T-helper 1 cell treated with Interleukin-12 subunit alpha and Interleukin-12 subunit beta and Interleukin-4 antibody, amounts not matched to agents 30 μg/mL and 1 μg/mL, for 36 hours (primary cell): ENCODE measurements around the gene TNN.

Experiments used
- H3K27ac Mint-ChIP-seq: one replicate; pipeline ENCODE4 v1.8.0; 2021; ENCODE audit warnings: mild to moderate bottlenecking, mixed read lengths
- H3K27me3 Mint-ChIP-seq: one replicate; pipeline ENCODE4 v1.8.0; 2021; ENCODE audit warnings: low read depth, mixed read lengths
- H3K36me3 Mint-ChIP-seq: one replicate; pipeline ENCODE4 v1.8.0; 2021; ENCODE audit warnings: low read depth, mixed read lengths
- H3K4me1 Mint-ChIP-seq: one replicate; pipeline ENCODE4 v1.8.0; 2021; ENCODE audit warnings: low read depth, mixed read lengths
- H3K4me3 Mint-ChIP-seq: one replicate; pipeline ENCODE4 v1.8.0; 2021; ENCODE audit warnings: mild to moderate bottlenecking, moderate library complexity, mixed read lengths
- H3K9me3 Mint-ChIP-seq: one replicate; pipeline ENCODE4 v1.8.0; 2021; ENCODE audit warnings: mixed read lengths

Gene TNN

GRCh38 chr1:175179837-175180590 lies 112.4 kb downstream of the TNN start:
- no peaks in the 10 kb centered on the region for H3K27me3 Mint-ChIP-seq
- no peaks in the 10 kb centered on the region for H3K9me3 Mint-ChIP-seq
- H3K4me3 Mint-ChIP-seq = no peak overlapping the region
- H3K36me3 Mint-ChIP-seq = peaks cover 49% of the 10 kb centered on the region
- peaks cover 57% of the 10 kb centered on the region for H3K4me1 Mint-ChIP-seq
- peak overlapping the region; percentile 52 for H3K27ac Mint-ChIP-seq

DNA sequence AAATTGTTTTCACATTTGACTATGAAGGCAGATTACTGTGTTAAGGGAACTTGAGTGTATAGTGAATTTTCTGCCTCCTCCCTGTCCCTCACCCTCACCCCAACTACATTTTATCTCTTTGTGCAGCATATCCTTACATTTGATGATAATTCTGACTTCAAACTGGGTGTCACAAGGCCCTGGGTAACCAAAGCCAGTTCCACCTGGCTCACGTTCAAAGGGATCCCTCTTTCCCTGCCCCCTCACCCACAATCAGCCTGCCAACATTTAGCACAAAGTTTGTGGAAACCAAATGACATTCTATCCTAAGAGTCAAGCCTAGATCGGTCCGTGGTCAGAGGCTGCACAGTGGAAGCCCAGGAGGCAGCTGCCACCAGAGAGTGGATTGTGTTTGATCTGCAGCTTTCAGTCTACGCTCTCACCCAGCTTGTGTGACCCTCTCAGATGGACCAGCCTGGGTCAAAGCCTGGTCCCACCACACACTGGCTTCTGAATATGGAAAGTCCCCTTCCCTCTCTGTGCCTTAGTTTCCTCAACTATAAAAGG lies 114.6 kb downstream of the TNN start:
- Mint-ChIP-seq H3K9me3 (no peaks in the 10 kb centered on the region), H3K4me3 (no peak overlapping the region), H3K36me3 (peaks cover 54% of the 10 kb centered on the region), H3K27me3 (no peaks in the 10 kb centered on the region), H3K4me1 (peaks cover 70% of the 10 kb centered on the region), H3K27ac (no peak overlapping the region)

DNA sequence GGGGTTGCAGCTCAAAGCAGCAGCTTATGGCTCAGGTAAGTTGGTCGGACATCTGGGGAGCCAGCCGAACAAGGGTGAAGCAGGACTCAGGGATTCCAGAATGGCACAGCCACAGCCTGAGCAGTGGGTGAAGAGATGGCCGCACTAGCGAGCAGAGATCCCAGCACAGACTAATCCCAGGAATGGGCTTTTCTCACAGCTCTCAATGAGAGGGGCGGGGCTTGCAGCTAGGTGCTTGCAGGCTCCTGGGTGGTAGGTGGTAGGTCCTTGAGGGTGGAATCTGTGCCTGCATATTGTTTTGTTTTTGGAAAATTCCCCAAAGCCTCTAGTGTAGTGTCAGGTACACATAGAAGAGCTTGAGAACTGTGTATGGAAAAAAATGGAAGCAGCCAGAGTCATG lies 116.0 kb downstream of the TNN start:
- peaks cover 74% of the 10 kb centered on the region for H3K4me1 Mint-ChIP-seq
- no peaks in the 10 kb centered on the region for H3K9me3 Mint-ChIP-seq
- no peaks in the 10 kb centered on the region for H3K27me3 Mint-ChIP-seq
- H3K36me3 Mint-ChIP-seq = peaks cover 60% of the 10 kb centered on the region
- H3K27ac Mint-ChIP-seq = peak overlapping the region; percentile 39
- no peak overlapping the region for H3K4me3 Mint-ChIP-seq

DNA sequence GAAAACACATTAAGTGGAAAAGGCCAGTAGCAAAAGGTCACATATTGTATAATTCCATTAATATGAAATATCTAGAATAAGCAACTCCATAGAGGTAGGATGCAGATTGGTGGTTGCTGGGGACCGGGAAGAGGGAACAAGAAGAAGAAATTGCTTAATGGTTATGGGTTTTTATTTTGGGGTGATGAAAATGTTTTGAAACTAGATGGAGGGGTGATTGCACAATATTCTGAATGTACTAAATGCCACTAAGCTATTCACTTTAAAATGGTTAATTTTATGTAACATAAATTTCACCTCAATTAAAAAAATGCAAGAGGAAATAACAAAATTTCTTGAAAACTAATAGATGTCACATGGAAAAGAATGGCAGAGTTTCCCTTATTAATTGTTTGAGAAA lies 118.3 kb downstream of the TNN start:
- no peak overlapping the region for H3K27ac Mint-ChIP-seq

GRCh38 chr1:175186433-175187160 lies 119.0 kb downstream of the TNN start:
- Mint-ChIP-seq H3K27ac (peak overlapping the region; percentile 62), H3K27me3 (no peaks in the 10 kb centered on the region), H3K4me3 (peak overlapping the region; percentile 64), H3K4me1 (peaks cover 81% of the 10 kb centered on the region), H3K36me3 (peaks cover 71% of the 10 kb centered on the region), H3K9me3 (no peaks in the 10 kb centered on the region)

More for the DNA sequence above, 118.3 kb downstream of the TNN start:
- Mint-ChIP-seq H3K4me1 (peaks cover 84% of the 10 kb centered on the region), H3K4me3 (peak overlapping the region; percentile 17), H3K9me3 (no peaks in the 10 kb centered on the region), H3K36me3 (peaks cover 73% of the 10 kb centered on the region), H3K27me3 (no peaks in the 10 kb centered on the region)

DNA sequence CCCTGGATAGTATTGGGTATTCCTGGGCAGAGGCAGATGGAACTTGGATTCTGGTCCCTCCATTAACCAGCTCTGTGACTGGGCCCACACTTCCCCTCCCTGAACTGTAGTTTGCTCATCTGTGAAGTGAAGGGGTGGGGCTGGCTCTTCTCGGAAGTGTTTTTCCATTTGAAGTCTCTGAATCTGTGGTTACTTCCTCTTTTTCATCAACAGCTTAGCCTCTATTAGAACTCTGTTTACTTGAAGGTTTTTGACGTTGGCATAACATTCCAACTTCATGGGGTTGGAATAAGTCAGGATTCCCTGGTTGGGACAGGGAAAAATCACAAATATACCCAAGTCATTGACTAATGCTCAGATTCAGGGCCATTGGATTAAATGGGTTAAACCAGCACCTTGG lies 121.3 kb downstream of the TNN start:
- peaks cover 62% of the 10 kb centered on the region for H3K36me3 Mint-ChIP-seq
- peak overlapping the region; percentile 94 for H3K4me3 Mint-ChIP-seq
- H3K4me1 Mint-ChIP-seq = peaks cover 71% of the 10 kb centered on the region
- no peaks in the 10 kb centered on the region for H3K27me3 Mint-ChIP-seq
- H3K27ac Mint-ChIP-seq = peak overlapping the region; percentile 86
- H3K9me3 Mint-ChIP-seq = no peaks in the 10 kb centered on the region

DNA sequence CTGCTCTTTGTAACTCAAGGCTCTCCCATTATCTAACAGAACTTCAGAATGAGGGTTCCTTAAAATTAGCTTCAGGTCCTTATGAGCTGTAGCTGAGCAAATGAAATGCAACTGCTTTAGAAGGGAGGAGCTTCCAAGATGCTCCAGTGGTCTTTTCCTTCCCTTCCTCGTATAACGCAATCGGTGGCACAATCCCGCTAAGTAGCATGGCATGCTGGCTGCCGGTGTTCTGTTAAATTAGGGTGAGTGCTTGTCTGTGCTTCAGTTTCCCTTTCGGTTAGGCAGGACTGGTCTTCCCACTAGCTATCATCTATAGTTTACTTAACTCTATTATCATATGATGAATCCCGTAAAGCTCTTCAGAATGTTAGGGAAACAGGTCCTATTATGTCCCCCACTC lies 124.0 kb downstream of the TNN start:
- no peaks in the 10 kb centered on the region for H3K9me3 Mint-ChIP-seq
- peaks cover 44% of the 10 kb centered on the region for H3K36me3 Mint-ChIP-seq
- H3K27me3 Mint-ChIP-seq = no peaks in the 10 kb centered on the region
- H3K4me3 Mint-ChIP-seq = peak overlapping the region; percentile 94
- H3K27ac Mint-ChIP-seq = peak overlapping the region; percentile 86
- H3K4me1 Mint-ChIP-seq = peaks cover 57% of the 10 kb centered on the region

DNA sequence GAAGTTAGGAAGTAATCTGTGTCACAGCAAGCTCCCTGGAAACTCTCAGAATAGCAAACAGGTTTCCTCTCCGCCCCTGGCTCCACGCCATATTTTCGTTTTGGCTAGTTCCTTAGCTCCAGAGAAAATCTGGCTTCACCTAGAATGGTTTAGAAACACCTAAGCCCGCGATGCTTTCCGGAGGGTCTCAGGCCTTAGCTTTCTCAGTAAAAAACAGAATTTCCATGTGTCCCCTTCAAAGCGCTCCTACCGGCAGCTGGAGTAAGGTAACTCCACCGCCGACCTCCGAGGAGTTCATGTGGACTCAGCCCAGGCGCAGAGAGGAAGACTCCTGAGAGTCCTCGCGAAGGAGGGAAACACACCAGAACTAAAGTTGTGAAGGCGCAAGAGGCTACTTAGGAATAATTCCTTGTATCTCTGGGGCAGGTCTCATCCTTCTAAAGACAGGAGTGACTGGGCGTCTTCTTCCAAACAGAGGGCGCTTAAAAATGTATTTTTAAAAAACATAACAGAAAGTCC lies 124.5 kb downstream of the TNN start:
- H3K4me3 Mint-ChIP-seq = peak overlapping the region; percentile 94
- H3K27me3 Mint-ChIP-seq = no peaks in the 10 kb centered on the region
- no peaks in the 10 kb centered on the region for H3K9me3 Mint-ChIP-seq
- peak overlapping the region; percentile 86 for H3K27ac Mint-ChIP-seq
- H3K4me1 Mint-ChIP-seq = peaks cover 52% of the 10 kb centered on the region
- H3K36me3 Mint-ChIP-seq = peaks cover 39% of the 10 kb centered on the region

- peak within 1 kb of the TSS; percentile 86 for H3K27ac Mint-ChIP-seq
- H3K4me1 Mint-ChIP-seq = peaks cover 51% of the 10 kb centered on the region
- H3K4me3 Mint-ChIP-seq = peak within 1 kb of the TSS; percentile 94
- H3K27me3 Mint-ChIP-seq = no peaks in the 10 kb centered on the region
- H3K9me3 Mint-ChIP-seq = no peaks in the 10 kb centered on the region
- H3K36me3 Mint-ChIP-seq = peaks cover 32% of the 10 kb centered on the region
Observed at GRCh38 chr1:175192630-175193526, 125.2 kb downstream of the TNN start, which contains the start of gene KIAA0040. Gene KIAA0040, minus strand, starts transcription at chr1:175192776. Its CDS starts 31,763 bp downstream, at chr1:175161013.

- Mint-ChIP-seq H3K27ac (peak overlapping the region; percentile 3), H3K27me3 (no peaks in the 10 kb centered on the region), H3K9me3 (no peaks in the 10 kb centered on the region), H3K36me3 (peaks cover 25% of the 10 kb centered on the region), H3K4me1 (peaks cover 46% of the 10 kb centered on the region), H3K4me3 (peak overlapping the region; percentile 94)
Observed at GRCh38 chr1:175193527-175193910, 125.9 kb downstream of the TNN start.

- Mint-ChIP-seq H3K36me3 (peaks cover 10% of the 10 kb centered on the region), H3K27me3 (peaks cover 4% of the 10 kb centered on the region), H3K27ac (no peak overlapping the region), H3K9me3 (no peaks in the 10 kb centered on the region), H3K4me3 (no peak overlapping the region), H3K4me1 (peaks cover 31% of the 10 kb centered on the region)
Observed at GRCh38 chr1:175195281-175195680, 127.6 kb downstream of the TNN start.

- peaks cover 5% of the 10 kb centered on the region for H3K27me3 Mint-ChIP-seq
- no peaks in the 10 kb centered on the region for H3K9me3 Mint-ChIP-seq
- H3K4me1 Mint-ChIP-seq = peaks cover 26% of the 10 kb centered on the region
- peaks cover 5% of the 10 kb centered on the region for H3K36me3 Mint-ChIP-seq
- H3K27ac Mint-ChIP-seq = no peak overlapping the region
- H3K4me3 Mint-ChIP-seq = no peak overlapping the region
Observed at GRCh38 chr1:175195798-175196197, 128.2 kb downstream of the TNN start.

DNA sequence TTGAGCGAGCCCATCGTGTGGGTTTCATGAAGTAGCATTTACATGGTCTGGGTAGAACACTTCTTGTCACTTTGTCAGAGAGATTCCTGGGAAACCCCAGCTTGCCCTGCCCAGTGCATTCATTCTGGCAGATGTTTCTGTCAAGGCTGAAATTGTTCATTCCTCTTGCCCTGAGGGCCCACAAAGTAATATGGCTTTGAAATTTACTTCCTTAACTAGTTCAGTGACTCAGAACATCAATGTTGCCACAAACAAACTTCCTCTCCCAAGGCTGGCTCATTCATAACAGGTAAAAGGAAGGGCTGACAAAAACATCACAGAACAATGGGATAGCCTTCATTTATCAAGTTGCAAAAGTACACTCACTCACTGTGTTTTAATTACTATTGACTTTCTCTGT lies 129.9 kb downstream of the TNN start:
- Mint-ChIP-seq H3K9me3 (no peaks in the 10 kb centered on the region), H3K36me3 (no peaks in the 10 kb centered on the region), H3K27ac (peak overlapping the region; percentile 5), H3K4me3 (no peak overlapping the region), H3K27me3 (peaks cover 5% of the 10 kb centered on the region), H3K4me1 (peaks cover 21% of the 10 kb centered on the region)
